B cell (primary cell): ENCODE results near the gene IGFALS. TPM values are rescaled to one million over a fixed set of nuclear protein-coding genes. Genes with fewer than 3 reads are reported as not detected.

Experiments used
- ATAC-seq: fragments of 200-7000 bp; cut with Tn5 transposase; one replicate; pipeline ENCODE4 v1.10.0; 2021; ENCODE audit warnings: low read depth, mild to moderate bottlenecking, moderate number of reproducible peaks, moderate library complexity
- CTCF ChIA-PET: fragments of 350-600 bp; sonication (Branson Sonifier 250); formaldehyde crosslinking; loops from one replicate; lab custom pipeline; 2021; ENCODE audit warnings: antibody characterized with exemption, inconsistent platforms; lab: Charles Lee
- POLR2A ChIA-PET: fragments of 350-600 bp; sonication (Branson Sonifier 250); formaldehyde crosslinking; loops from one replicate; lab custom pipeline; 2021; ENCODE audit warnings: antibody characterized with exemption; lab: Charles Lee
- DNase-seq: peaks from one replicate; pipeline ENCODE4 v3.0.0; 2013
- H2AFZ ChIP-seq: 2 replicates; pipeline ENCODE4 v1.6.1; 2012; ENCODE audit warnings: mild to moderate bottlenecking, low read depth, low read length; ENCODE audit not compliant: insufficient read depth, poor library complexity, severe bottlenecking
- H3K27ac ChIP-seq, 2 donors: 1 replicate in 1 of 2; 2 replicates in 1 of 2; pipeline ENCODE4 v1.5.1; 2012 to 2013; ENCODE audit warnings: low read length in 2 of 2, mild to moderate bottlenecking in 2 of 2, moderate library complexity in 1 of 2
- H3K27me3 ChIP-seq, 4 experiments: fragments of 200-600 bp in 1 of 4; sonication (generic) in 1 of 4; replicated peaks in 1 of 4; 1 replicate in 2 of 4; 2 replicates in 2 of 4; pipeline versions ENCODE4 v1.6.1 to v1.7.0; 2013 to 2016; ENCODE audit warnings: low read length in 3 of 4, mild to moderate bottlenecking in 2 of 4, mixed read lengths in 1 of 4, moderate library complexity in 1 of 4; ENCODE audit not compliant: insufficient read depth in 4 of 4, control insufficient read depth in 3 of 4; ENCODE audit errors: control extremely low read depth in 1 of 4
- H3K36me3 ChIP-seq, 2 experiments: replicated peaks in 1 of 2; 1 replicate in 1 of 2; 2 replicates in 1 of 2; pipeline versions ENCODE4 v1.6.1 to v1.7.1; 2013; ENCODE audit warnings: low read length in 1 of 2; ENCODE audit not compliant: insufficient read depth in 2 of 2, control insufficient read depth in 1 of 2; ENCODE audit errors: control extremely low read depth in 1 of 2, extremely low read depth in 1 of 2
- H3K4me1 ChIP-seq, 2 donors: fragments of 200-600 bp in 1 of 2; sonication (generic) in 1 of 2; 1 replicate in 1 of 2; 2 replicates in 1 of 2; pipeline versions ENCODE4 v1.5.1 to v1.6.1; 2013 to 2017; ENCODE audit warnings: low read length in 2 of 2; ENCODE audit not compliant: control insufficient read depth in 2 of 2, insufficient read depth in 2 of 2
- H3K4me2 ChIP-seq: replicated peaks from 2 replicates; pipeline ENCODE3; 2012; ENCODE audit warnings: mild to moderate bottlenecking, low read depth, low read length; ENCODE audit not compliant: poor library complexity, severe bottlenecking
- H3K4me3 ChIP-seq, 5 experiments: fragments of 200-600 bp in 1 of 5; sonication (generic) in 1 of 5; 1 replicate in 3 of 5; 2 replicates in 2 of 5; pipeline versions ENCODE4 v1.5.1 to v1.7.0; 2011 to 2016; ENCODE audit warnings: low read length in 4 of 5, mild to moderate bottlenecking in 4 of 5, low read depth in 2 of 5, control low read depth in 1 of 5, moderate library complexity in 1 of 5; ENCODE audit not compliant: insufficient read depth in 1 of 5; ENCODE audit errors: control extremely low read depth in 1 of 5, extremely low read depth in 1 of 5
- H3K79me2 ChIP-seq: fragments of 200-600 bp; sonication (generic); one replicate; pipeline ENCODE4 v1.6.0; 2016; ENCODE audit warnings: low read length; ENCODE audit not compliant: control insufficient read depth, insufficient read depth
- H3K9ac ChIP-seq: fragments of 200-600 bp; sonication (generic); 2 replicates; pipeline ENCODE4 v1.6.1; 2017; ENCODE audit warnings: mild to moderate bottlenecking, low read length, moderate library complexity
- H3K9me3 ChIP-seq, 3 donors: one replicate each; pipeline versions ENCODE4 v1.6.1 to v1.7.1; 2013; ENCODE audit warnings: low read length in 2 of 3; ENCODE audit not compliant: control insufficient read depth in 2 of 3, insufficient read depth in 1 of 3; ENCODE audit errors: control extremely low read depth in 1 of 3
- H4K20me1 ChIP-seq: 2 replicates; pipeline ENCODE4 v1.6.0; 2012; ENCODE audit warnings: mild to moderate bottlenecking, low read length; ENCODE audit not compliant: insufficient read depth, control insufficient read depth, poor library complexity, severe bottlenecking
- H3K27ac Mint-ChIP-seq: one replicate; pipeline ENCODE4 v1.8.0; 2021; ENCODE audit warnings: mixed read lengths
- H3K27me3 Mint-ChIP-seq: one replicate; pipeline ENCODE4 v1.8.0; 2021; ENCODE audit warnings: mixed read lengths
- H3K4me1 Mint-ChIP-seq: one replicate; pipeline ENCODE4 v1.8.0; 2021; ENCODE audit warnings: mixed read lengths
- H3K4me3 Mint-ChIP-seq: one replicate; pipeline ENCODE4 v1.8.0; 2021; ENCODE audit warnings: mixed read lengths
- H3K9me3 Mint-ChIP-seq: one replicate; pipeline ENCODE4 v1.8.0; 2022; ENCODE audit warnings: mixed read lengths; ENCODE audit not compliant: insufficient read depth
- EZH2 ChIP-seq: IDR thresholded peaks from 2 replicates; pipeline ENCODE4 v1.6.1; 2012; ENCODE audit warnings: borderline replicate concordance, low read depth, mild to moderate bottlenecking, moderate library complexity, low read length; ENCODE audit not compliant: insufficient read depth, poor library complexity, severe bottlenecking
- WGBS: methylation state at CpG from one replicate; pipeline ENCODE4 v1.1.5; 2013; ENCODE audit warnings: missing lambda C conversion rate; ENCODE audit not compliant: insufficient coverage; 5-methylcytosine and 5-hydroxymethylcytosine counted together
- intact Hi-C: fragments of 100-400 bp; cut with micrococcal nuclease; formaldehyde crosslinking; loops from one replicate; pipeline ENCODE4 v1.10.0; 2022
- polyA plus RNA-seq: library from polyadenylated mRNA; depleted of rRNA; stranded (reverse); fragments of >200 nt; gene quantifications from 2 replicates; pipeline ENCODE4 v1.2.3, GENCODE V29; 2012
- total RNA-seq, 2 donors: library from RNA; stranded (reverse); fragments of 120-200 nt in 1 of 2; gene quantifications; 1 replicate in 1 of 2; 2 replicates in 1 of 2; pipeline versions ENCODE4 v1.2.3 to v1.2.4, GENCODE V29; 2013 to 2022
- TF ChIP-seq, protein P1 (sequence below): fragments of 200-600 bp; IDR thresholded peaks from one replicate; pipeline ENCODE4 v1.8.0; 2022; ENCODE audit warnings: antibody characterized with exemption, mild to moderate bottlenecking

The IGFALS gene
- total and polyA plus RNA-seq, 2 donors (not counting 1 experiment from before 2014, with no cell fraction given): 0.49 TPM; not detected in 1

GRCh38 chr16:1772908-1773702, 20.4 kb downstream of the IGFALS start, which contains the start of gene MRPS34:
Gene MRPS34 (minus strand): TSS chr16:1773134. CDS start chr16:1773119, 15 bp downstream.
- Histone ChIP-seq H3K27me3 (no peaks in the 10 kb centered on the region), H2AFZ (peak within 1 kb of the TSS; percentile 81)

More at GRCh38 chr16:1772908-1773702, 20.4 kb downstream of the IGFALS start, which contains the start of gene MRPS34:
- Mint-ChIP-seq H3K9me3 (no peaks in the 10 kb centered on the region), H3K27me3 (no peaks in the 10 kb centered on the region), H3K27ac (peak within 1 kb of the TSS; percentile 97), H3K4me3 (peak within 1 kb of the TSS; percentile 95), H3K4me1 (peaks cover 27% of the 10 kb centered on the region)
- ChIA-PET CTCF (interaction anchor here (1.2 to 3.2 kb wide), 3 partner anchors 8 to 67 kb away, joined by 4 to 15 read pairs (median 8); partner anchors contain the start of genes MAPK8IP3, NUBP2 and SPSB3), POLR2A (interaction anchor here (0.6 to 4.4 kb wide), 7 partner anchors 10 to 1275 kb away, joined by 3 to 27 read pairs (median 3); partner anchors contain the start of genes NUBP2 and SPSB3)
- Histone ChIP-seq H3K36me3 (peaks cover 0 to 28% of the 10 kb centered on the region in 2 experiments), H3K79me2 (peaks cover 31% of the 10 kb centered on the region), H3K9ac (peak within 1 kb of the TSS; percentile 84), H3K27ac (peak within 1 kb of the TSS; percentile 38 to 90), H4K20me1 (peaks cover 60% of the 10 kb centered on the region), H3K4me2 (peak within 1 kb of the TSS; percentile 99), H3K4me3 (peak within 1 kb of the TSS; percentile 53 to 87 (median 82)), H3K4me1 (peaks cover 22 to 41% of the 10 kb centered on the region in 2 donors), H3K9me3 (no peaks in the 10 kb centered on the region)
- ATAC-seq (peak; percentile 61), DNase-seq (peak; percentile 89)
- TF ChIP-seq EZH2: no peak
- TF ChIP-seq, protein P1, sequence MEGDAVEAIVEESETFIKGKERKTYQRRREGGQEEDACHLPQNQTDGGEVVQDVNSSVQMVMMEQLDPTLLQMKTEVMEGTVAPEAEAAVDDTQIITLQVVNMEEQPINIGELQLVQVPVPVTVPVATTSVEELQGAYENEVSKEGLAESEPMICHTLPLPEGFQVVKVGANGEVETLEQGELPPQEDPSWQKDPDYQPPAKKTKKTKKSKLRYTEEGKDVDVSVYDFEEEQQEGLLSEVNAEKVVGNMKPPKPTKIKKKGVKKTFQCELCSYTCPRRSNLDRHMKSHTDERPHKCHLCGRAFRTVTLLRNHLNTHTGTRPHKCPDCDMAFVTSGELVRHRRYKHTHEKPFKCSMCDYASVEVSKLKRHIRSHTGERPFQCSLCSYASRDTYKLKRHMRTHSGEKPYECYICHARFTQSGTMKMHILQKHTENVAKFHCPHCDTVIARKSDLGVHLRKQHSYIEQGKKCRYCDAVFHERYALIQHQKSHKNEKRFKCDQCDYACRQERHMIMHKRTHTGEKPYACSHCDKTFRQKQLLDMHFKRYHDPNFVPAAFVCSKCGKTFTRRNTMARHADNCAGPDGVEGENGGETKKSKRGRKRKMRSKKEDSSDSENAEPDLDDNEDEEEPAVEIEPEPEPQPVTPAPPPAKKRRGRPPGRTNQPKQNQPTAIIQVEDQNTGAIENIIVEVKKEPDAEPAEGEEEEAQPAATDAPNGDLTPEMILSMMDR: peak; percentile 88
- intact Hi-C loops: loop anchor here (1.0 to 5.0 kb wide), 5 partner anchors 9 to 361 kb away; partner anchors contain the start of genes FAHD1, HAGH, MAPK8IP3 and NUBP2
- under 1% methylated on average over 108 of the region's 108 CpGs for WGBS
